PC-9 (cell line): ENCODE results near the gene SEMA4F. TPM values are rescaled to one million over a fixed set of nuclear protein-coding genes. Genes with fewer than 3 reads are reported as not detected.
A peak's percentile ranks its signal among the peaks of the same experiment; 100 is the strongest.

Experiments
- BruUV-seq: library from RNA; stranded (reverse); fragments of 400-500 nt; replicated peaks from 2 replicates; lab custom pipeline; 2021; lab: Mats Ljungman, UMichigan
- CTCF ChIA-PET: fragments of 300-600 bp; sonication (Branson Sonifier 250); formaldehyde crosslinking; loops from one replicate; lab custom pipeline; 2022; ENCODE audit warnings: antibody characterized with exemption; lab: Charles Lee
- POLR2A ChIA-PET: fragments of 300-600 bp; sonication (Branson Sonifier 250); formaldehyde crosslinking; loops from one replicate; lab custom pipeline; 2022; ENCODE audit warnings: antibody characterized with exemption; ENCODE audit not compliant: unreplicated experiment; lab: Charles Lee
- DNase-seq, 2 experiments: peaks; one replicate each; pipeline versions ENCODE4 v3.0.0 to v3.0.0-alpha.2; 2015 to 2022; ENCODE audit warnings: mixed read lengths in 1 of 2
- H2AFZ ChIP-seq: fragments of 200-600 bp; sonication (generic); 2 replicates; pipeline ENCODE4 v1.8.1; 2017; ENCODE audit warnings: antibody characterized with exemption
- H3F3A ChIP-seq: fragments of 200-600 bp; sonication (generic); 2 replicates; pipeline ENCODE4 v1.8.1; 2017; ENCODE audit warnings: antibody characterized with exemption, mild to moderate bottlenecking, low read depth; ENCODE audit not compliant: insufficient read depth
- H3K27ac ChIP-seq: fragments of 200-600 bp; sonication (generic); 2 replicates; pipeline ENCODE4 v1.6.1; 2016; ENCODE audit warnings: mixed run types
- H3K27me3 ChIP-seq: fragments of 200-600 bp; sonication (generic); 2 replicates; pipeline ENCODE4 v1.6.1; 2016; ENCODE audit warnings: low read depth, mixed run types; ENCODE audit not compliant: insufficient read depth
- H3K36me3 ChIP-seq: fragments of 200-600 bp; sonication (generic); 2 replicates; pipeline ENCODE4 v1.6.1; 2016; ENCODE audit warnings: low read depth, mixed run types
- H3K4me1 ChIP-seq: fragments of 200-600 bp; sonication (generic); replicated peaks from 2 replicates; pipeline ENCODE4 v1.6.1; 2016; ENCODE audit warnings: mixed run types; ENCODE audit not compliant: insufficient read depth
- H3K4me2 ChIP-seq: fragments of 200-600 bp; sonication (generic); 2 replicates; pipeline ENCODE4 v1.6.1; 2017; ENCODE audit warnings: mixed run types
- H3K4me3 ChIP-seq: fragments of 200-600 bp; sonication (generic); 2 replicates; pipeline ENCODE4 v1.6.1; 2016; ENCODE audit warnings: mixed run types
- H3K79me2 ChIP-seq: fragments of 200-600 bp; sonication (generic); 2 replicates; pipeline ENCODE4 v1.6.1; 2017; ENCODE audit warnings: low read depth, mixed run types
- H3K9me2 ChIP-seq: fragments of 200-600 bp; sonication (generic); 2 replicates; pipeline ENCODE4 v1.8.1; 2017; ENCODE audit warnings: mild to moderate bottlenecking; ENCODE audit not compliant: insufficient read depth
- H3K9me3 ChIP-seq: fragments of 200-600 bp; sonication (generic); 2 replicates; pipeline ENCODE4 v1.8.1; 2016; ENCODE audit warnings: low read depth; ENCODE audit not compliant: insufficient read depth
- H4K20me1 ChIP-seq: fragments of 200-600 bp; sonication (generic); 2 replicates; pipeline ENCODE4 v1.8.1; 2017; ENCODE audit not compliant: insufficient read depth
- CTCF ChIP-seq: fragments of 200-600 bp; sonication (generic); conservative IDR thresholded peaks from 2 replicates; pipeline ENCODE4 v1.6.1; 2017; ENCODE audit warnings: mixed run types, antibody characterized with exemption, mild to moderate bottlenecking, moderate library complexity
- EZH2 ChIP-seq: fragments of 200-600 bp; sonication (generic); IDR thresholded peaks from 2 replicates; pipeline ENCODE4 v1.8.0; 2017; ENCODE audit warnings: antibody characterized with exemption, low read depth
- intact Hi-C: fragments of 100-400 bp; cut with micrococcal nuclease; formaldehyde crosslinking; loops from one replicate; pipeline ENCODE4 v1.10.0; 2022; ENCODE audit not compliant: unreplicated experiment
- total RNA-seq: library from RNA; stranded (reverse); gene quantifications from 2 replicates; pipeline ENCODE4 v1.2.3, GENCODE V29; 2021

The SEMA4F gene
- total RNA-seq, 1 experiment from 2014 or later: 12.3 TPM

DNA sequence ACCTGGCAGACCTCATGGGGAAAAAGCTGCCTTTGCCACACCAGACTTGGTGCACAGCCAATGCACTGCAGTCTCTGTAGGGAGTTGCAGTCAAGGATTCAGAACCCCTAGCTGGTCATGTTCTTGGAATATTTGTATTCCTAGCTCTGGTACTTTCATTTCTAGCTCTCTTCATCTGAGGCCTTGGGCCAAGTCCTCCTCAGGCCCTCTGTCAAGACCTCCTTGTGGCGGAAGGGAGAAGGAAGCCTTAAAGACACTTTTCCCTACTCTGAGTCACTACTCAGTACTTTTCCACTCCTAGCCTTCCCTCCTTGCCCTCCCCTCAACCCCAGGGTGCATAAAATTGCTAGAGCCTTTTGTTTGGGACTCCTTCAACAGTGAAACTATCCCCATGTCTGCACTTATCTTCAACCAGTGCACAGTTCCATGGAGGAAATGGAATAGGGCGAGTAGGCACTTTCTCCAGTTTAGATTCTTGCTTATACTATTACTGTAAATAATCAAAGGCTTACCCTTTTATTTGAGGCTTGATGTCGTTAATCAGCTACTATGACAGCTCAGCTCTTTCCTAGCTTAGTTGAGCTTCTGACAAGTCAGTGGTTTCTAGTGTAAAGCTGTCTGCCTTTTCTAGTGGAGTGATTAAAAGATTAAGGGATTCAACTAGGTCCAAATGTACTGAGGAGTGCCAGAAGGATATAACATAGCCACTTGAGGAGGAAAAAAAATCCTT, 21.7 kb upstream of the SEMA4F start:
- Histone ChIP-seq H3K4me1 (peaks cover 11% of the 10 kb centered on the region), H3K27me3 (no peaks in the 10 kb centered on the region), H3K4me2 (peak overlapping the region; percentile 7; the same call in 1 of the 2 replicates), H4K20me1 (no peaks in the 10 kb centered on the region), H3K9me3 (no peaks in the 10 kb centered on the region), H3K36me3 (peaks cover 3% of the 10 kb centered on the region; the same call in 1 of the 2 replicates), H2AFZ (no peak overlapping the region), H3K27ac (no peak overlapping the region), H3K9me2 (no peaks in the 10 kb centered on the region), H3F3A (no peaks in the 10 kb centered on the region), H3K79me2 (no peaks in the 10 kb centered on the region), H3K4me3 (no peak overlapping the region)
- TF ChIP-seq EZH2 (no peak), CTCF (no peak)
- ChIA-PET POLR2A (no interaction called here), CTCF (no interaction called here)
- peak in 1 of 2 experiments; percentile 44 for DNase-seq
- no TSS peak for BruUV-seq
- intact Hi-C loops: no loop called here

GRCh38 chr2:74632939-74633312, 21.1 kb upstream of the SEMA4F start:
- H3K4me2 ChIP-seq: no peak overlapping the region
- H3K27me3 ChIP-seq: no peaks in the 10 kb centered on the region
- H3F3A ChIP-seq: no peaks in the 10 kb centered on the region
- intact Hi-C loops: no loop called here
- peaks cover 11% of the 10 kb centered on the region for H3K4me1 ChIP-seq
- no peak overlapping the region for H2AFZ ChIP-seq
- H3K79me2 ChIP-seq: no peaks in the 10 kb centered on the region
- no peaks in the 10 kb centered on the region for H3K9me2 ChIP-seq
- TF ChIP-seq CTCF: no peak
- no peak for TF ChIP-seq EZH2
- no peak for DNase-seq
- no TSS peak for BruUV-seq
- no peaks in the 10 kb centered on the region for H3K9me3 ChIP-seq
- POLR2A ChIA-PET: no interaction called here
- H3K4me3 ChIP-seq: no peak overlapping the region
- H4K20me1 ChIP-seq: no peaks in the 10 kb centered on the region
- H3K27ac ChIP-seq: no peak overlapping the region
- CTCF ChIA-PET: no interaction called here
- peaks cover 3% of the 10 kb centered on the region; the same call in 1 of the 2 replicates for H3K36me3 ChIP-seq

DNA sequence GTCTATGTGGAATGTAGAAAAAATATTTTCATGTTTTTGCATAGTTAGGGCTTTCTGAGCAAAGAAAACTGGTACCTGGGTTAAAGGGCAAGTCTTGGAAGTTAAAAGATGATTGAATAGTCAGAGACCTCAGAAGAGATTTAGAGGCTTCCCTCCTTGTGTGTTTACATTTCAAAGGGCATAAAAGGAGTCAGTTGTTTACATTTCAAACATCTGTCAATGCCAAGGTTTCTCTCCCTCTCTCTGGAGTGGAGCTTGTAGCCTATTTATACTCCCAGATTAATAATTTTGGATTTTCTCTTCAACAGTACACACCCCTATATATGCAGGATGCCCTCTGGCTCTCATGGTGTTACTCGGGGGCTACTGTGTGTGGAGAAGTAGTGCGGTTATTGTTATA, 14.5 kb upstream of the SEMA4F start:
- H3K4me1 ChIP-seq: no peaks in the 10 kb centered on the region
- no peak for DNase-seq
- BruUV-seq: no TSS peak
- no peak overlapping the region for H3K4me2 ChIP-seq
- no peaks in the 10 kb centered on the region for H3K9me3 ChIP-seq
- no peaks in the 10 kb centered on the region for H3K9me2 ChIP-seq
- TF ChIP-seq CTCF (no peak), EZH2 (no peak)
- no peaks in the 10 kb centered on the region for H3K36me3 ChIP-seq
- POLR2A ChIA-PET: no interaction called here
- no peak overlapping the region for H3K27ac ChIP-seq
- intact Hi-C loops: no loop called here
- CTCF ChIA-PET: no interaction called here
- no peaks in the 10 kb centered on the region for H3K27me3 ChIP-seq
- H3F3A ChIP-seq: no peaks in the 10 kb centered on the region
- H3K79me2 ChIP-seq: no peaks in the 10 kb centered on the region
- H3K4me3 ChIP-seq: no peak overlapping the region
- H2AFZ ChIP-seq: no peak overlapping the region
- no peaks in the 10 kb centered on the region for H4K20me1 ChIP-seq
